ENCODE data around the gene KCNMB2. TPM values are rescaled to one million over a fixed set of nuclear protein-coding genes. Genes with fewer than 3 reads are reported as not detected.

KCNMB2 gene
- total RNA-seq, 1 experiment from 2014 or later = not detected

GRCh38 chr3:178637802-178638201 lies 101.6 kb downstream of the KCNMB2 start:
- DNase-seq (ENCODE audit: low read depth) = no peak

- no peak for DNase-seq (ENCODE audit: low read depth)
These were observed 109.3 kb downstream of the KCNMB2 start for GRCh38 chr3:178645503-178645902.

- peak; percentile 41 for DNase-seq (ENCODE audit: low read depth)
These were observed 110.1 kb downstream of the KCNMB2 start for GRCh38 chr3:178646186-178646862.

- DNase-seq (ENCODE audit: low read depth) = no peak
These were observed 119.3 kb downstream of the KCNMB2 start for GRCh38 chr3:178655488-178655887.

- DNase-seq (ENCODE audit: low read depth) = no peak
These were observed 122.6 kb downstream of the KCNMB2 start for GRCh38 chr3:178658694-178659325.

- no peak for DNase-seq (ENCODE audit: low read depth)
These were observed 127.1 kb downstream of the KCNMB2 start for GRCh38 chr3:178663201-178663934.

GRCh38 chr3:178665747-178666146 lies 129.5 kb downstream of the KCNMB2 start:
- no peak for DNase-seq (ENCODE audit: low read depth)

GRCh38 chr3:178669022-178669601 lies 132.9 kb downstream of the KCNMB2 start:
- DNase-seq (ENCODE audit: low read depth) = no peak

GRCh38 chr3:178669758-178670157 lies 133.5 kb downstream of the KCNMB2 start:
- DNase-seq (ENCODE audit: low read depth) = no peak

- no peak for DNase-seq (ENCODE audit: low read depth)
These were observed 135.1 kb downstream of the KCNMB2 start for GRCh38 chr3:178671377-178671776.

GRCh38 chr3:178671791-178672190 lies 135.6 kb downstream of the KCNMB2 start:
- DNase-seq (ENCODE audit: low read depth) = peak; percentile 87

GRCh38 chr3:178672275-178672674 lies 136.0 kb downstream of the KCNMB2 start:
- DNase-seq (ENCODE audit: low read depth) = peak; percentile 45

GRCh38 chr3:178673529-178673928 lies 137.3 kb downstream of the KCNMB2 start:
- no peak for DNase-seq (ENCODE audit: low read depth)

- DNase-seq (ENCODE audit: low read depth) = no peak
These were observed 139.8 kb downstream of the KCNMB2 start for GRCh38 chr3:178676077-178676476.

GRCh38 chr3:178676942-178677790 lies 140.9 kb downstream of the KCNMB2 start:
- no peak for DNase-seq (ENCODE audit: low read depth)

- DNase-seq (ENCODE audit: low read depth) = no peak
These were observed 141.7 kb downstream of the KCNMB2 start for GRCh38 chr3:178677961-178678360.

GRCh38 chr3:178680037-178680436 lies 143.8 kb downstream of the KCNMB2 start:
- no peak for DNase-seq (ENCODE audit: low read depth)

GRCh38 chr3:178680489-178680888 lies 144.3 kb downstream of the KCNMB2 start:
- no peak for DNase-seq (ENCODE audit: low read depth)

GRCh38 chr3:178684881-178685590 lies 148.8 kb downstream of the KCNMB2 start:
- peak; percentile 41 for DNase-seq (ENCODE audit: low read depth)

GRCh38 chr3:178685591-178685906 lies 149.3 kb downstream of the KCNMB2 start:
- no peak for DNase-seq (ENCODE audit: low read depth)

GRCh38 chr3:178686826-178687225 lies 150.6 kb downstream of the KCNMB2 start:
- DNase-seq (ENCODE audit: low read depth) = no peak

All from HT1080 (cell line).